Measurements from ENCODE around the gene HDGF. TPM values are rescaled to one million over a fixed set of nuclear protein-coding genes. Genes with fewer than 3 reads are reported as not detected.

HDGF gene
- total and polyA plus RNA-seq, 4 donors = 41.7 to 148 (median 119) TPM

GRCh38 chr1:156788136-156788535 is 36.7 kb upstream of the HDGF start:
- Histone ChIP-seq H3K27ac (ENCODE audit: low read depth in 1 of 2, low read length in 2 of 2) (no peak overlapping the region), H3K27me3 (ENCODE audit: control insufficient read depth in 4 of 4, insufficient read depth in 4 of 4, low read length in 3 of 4) (no peaks in the 10 kb centered on the region), H3K4me3 (ENCODE audit: low read depth in 1 of 3, low read length in 3 of 3) (no peak overlapping the region), H3K9ac (ENCODE audit: low read depth in 1 of 2, low read length in 2 of 2) (no peak overlapping the region), H3K4me1 (ENCODE audit: control insufficient read depth in 4 of 4, insufficient read depth in 4 of 4, low read length in 3 of 4) (no peaks in the 10 kb centered on the region), H3K9me3 (ENCODE audit: control insufficient read depth in 4 of 4, low read length in 3 of 4) (no peaks in the 10 kb centered on the region), H3K36me3 (ENCODE audit: control insufficient read depth in 4 of 4, insufficient read depth in 3 of 4, low read depth in 1 of 4, low read length in 3 of 4) (peaks cover 13 to 56% (median 41%) of the 10 kb centered on the region in 4 donors)
- no peak for TF ChIP-seq FOXA2 (IDR thresholded peaks at IDR 0.05)
- TF ChIP-seq JUND (IDR thresholded peaks at IDR 0.05) = no peak
- TF ChIP-seq RXRA (IDR thresholded peaks at IDR 0.05) = no peak
- no peak for TF ChIP-seq EGR1 (IDR thresholded peaks at IDR 0.05; ENCODE audit: low read depth in 2 of 2)
- TF ChIP-seq SP1 (IDR thresholded peaks at IDR 0.05) = no peak
- TF ChIP-seq CTCF (IDR thresholded peaks at IDR 0.05; ENCODE audit: low read depth, low read length, missing input control) = no peak
- no peak for TF ChIP-seq YY1 (IDR thresholded peaks at IDR 0.05)
- TF ChIP-seq MAX (IDR thresholded peaks at IDR 0.05) = no peak
- no peak for TF ChIP-seq NR2F2 (IDR thresholded peaks at IDR 0.05)
- no peak for TF ChIP-seq RAD21 (IDR thresholded peaks at IDR 0.05)
- no peak for TF ChIP-seq HNF4G (IDR thresholded peaks at IDR 0.05)
- no peak for TF ChIP-seq ZBTB33 (IDR thresholded peaks at IDR 0.05)
- TF ChIP-seq ATF3 (IDR thresholded peaks at IDR 0.05) = no peak
- no peak for TF ChIP-seq TAF1 (conservative IDR thresholded peaks at IDR 0.05)
- TF ChIP-seq REST (IDR thresholded peaks at IDR 0.05) = no peak
- no peak for DNase-seq (ENCODE audit: low spot score)
- 94% methylated on average over 2 of the region's 2 CpGs for WGBS

- Histone ChIP-seq H3K27me3 (ENCODE audit: control insufficient read depth in 4 of 4, insufficient read depth in 4 of 4, low read length in 3 of 4) (no peaks in the 10 kb centered on the region), H3K9ac (ENCODE audit: low read depth in 1 of 2, low read length in 2 of 2) (no peak overlapping the region), H3K27ac (ENCODE audit: low read depth in 1 of 2, low read length in 2 of 2) (no peak overlapping the region), H3K4me3 (ENCODE audit: low read depth in 1 of 3, low read length in 3 of 3) (no peak overlapping the region), H3K9me3 (ENCODE audit: control insufficient read depth in 4 of 4, low read length in 3 of 4) (no peaks in the 10 kb centered on the region), H3K4me1 (ENCODE audit: control insufficient read depth in 4 of 4, insufficient read depth in 4 of 4, low read length in 3 of 4) (no peaks in the 10 kb centered on the region), H3K36me3 (ENCODE audit: control insufficient read depth in 4 of 4, insufficient read depth in 3 of 4, low read depth in 1 of 4, low read length in 3 of 4) (peaks cover 11 to 43% (median 31%) of the 10 kb centered on the region in 4 donors)
- WGBS = 89% methylated on average over 10 of the region's 10 CpGs
- no peak for DNase-seq (ENCODE audit: low spot score)
- TF ChIP-seq TAF1 (conservative IDR thresholded peaks at IDR 0.05) (no peak), RXRA (IDR thresholded peaks at IDR 0.05) (no peak), HNF4A (conservative IDR thresholded peaks at IDR 0.05) (no peak), JUND (IDR thresholded peaks at IDR 0.05) (no peak), NR2F2 (IDR thresholded peaks at IDR 0.05) (no peak), EGR1 (IDR thresholded peaks at IDR 0.05; ENCODE audit: low read depth in 2 of 2) (no peak), HNF4G (IDR thresholded peaks at IDR 0.05) (no peak), REST (IDR thresholded peaks at IDR 0.05) (no peak), FOXA1 (IDR thresholded peaks at IDR 0.05) (no peak), GABPA (IDR thresholded peaks at IDR 0.05 in 1 of 2, conservative IDR thresholded peaks at IDR 0.05 in 1 of 2) (no peak)
Measured at GRCh38 chr1:156786640-156787039, 35.2 kb upstream of the HDGF start.
